GM21447 (cell line): ENCODE results near the gene PIK3R4.

Experiments used
- ATAC-seq: cut with Tn5 transposase; IDR thresholded peaks from one replicate; pipeline ENCODE4 v1.9.1; 2021; ENCODE audit not compliant: unreplicated experiment

Gene PIK3R4

GRCh38 chr3:130688697-130689470 is 57.7 kb downstream of the PIK3R4 start:
- ATAC-seq: no peak

GRCh38 chr3:130688015-130688688 is 58.5 kb downstream of the PIK3R4 start:
- peak; percentile 43 for ATAC-seq

GRCh38 chr3:130687327-130687726 is 59.3 kb downstream of the PIK3R4 start:
- ATAC-seq: no peak

GRCh38 chr3:130686833-130687232 is 59.8 kb downstream of the PIK3R4 start:
- ATAC-seq: peak; percentile 61

GRCh38 chr3:130682131-130682530 is 64.5 kb downstream of the PIK3R4 start:
- ATAC-seq: no peak

- ATAC-seq: no peak
Observed at GRCh38 chr3:130679218-130679617, 67.4 kb downstream of the PIK3R4 start.

GRCh38 chr3:130677343-130677742 is 69.3 kb downstream of the PIK3R4 start:
- no peak for ATAC-seq

- ATAC-seq: no peak
Observed at GRCh38 chr3:130671545-130672312, 74.9 kb downstream of the PIK3R4 start.

- no peak for ATAC-seq
Observed at GRCh38 chr3:130669740-130670139, 76.9 kb downstream of the PIK3R4 start.

- no peak for ATAC-seq
Observed at GRCh38 chr3:130663092-130663491, 83.5 kb downstream of the PIK3R4 start.

- no peak for ATAC-seq
Observed at GRCh38 chr3:130662501-130662996, 84.1 kb downstream of the PIK3R4 start.

- ATAC-seq: no peak
Observed at GRCh38 chr3:130661140-130661891, 85.3 kb downstream of the PIK3R4 start.

GRCh38 chr3:130659911-130660310 is 86.7 kb downstream of the PIK3R4 start:
- no peak for ATAC-seq

GRCh38 chr3:130658678-130659077 is 88.0 kb downstream of the PIK3R4 start:
- no peak for ATAC-seq

- no peak for ATAC-seq
Observed at GRCh38 chr3:130656627-130657026, 90.0 kb downstream of the PIK3R4 start.

GRCh38 chr3:130654921-130655320 is 91.7 kb downstream of the PIK3R4 start:
- no peak for ATAC-seq

- no peak for ATAC-seq
Observed at GRCh38 chr3:130654091-130654490, 92.5 kb downstream of the PIK3R4 start.

- ATAC-seq: no peak
Observed at GRCh38 chr3:130649061-130649654, 97.5 kb downstream of the PIK3R4 start.

GRCh38 chr3:130648293-130648692 is 98.3 kb downstream of the PIK3R4 start:
- ATAC-seq: no peak

GRCh38 chr3:130645261-130645660 is 101.4 kb downstream of the PIK3R4 start:
- ATAC-seq: no peak
